ENCODE measurements around the gene ATP13A2. TPM values are rescaled to one million over a fixed set of nuclear protein-coding genes. Genes with fewer than 3 reads are reported as not detected.

The ATP13A2 gene
- total and polyA plus RNA-seq, 10 donors = 13.7 to 83.9 (median 55.5) TPM

- DNase-seq = no peak
- intact Hi-C loops (cut with DNase I; ENCODE audit: low total_unique reads) = no loop called here
- H3K27ac ChIP-seq = no peak overlapping the region
- H3K36me3 ChIP-seq = peaks cover 0 to 100% (median 87%) of the 10 kb centered on the region in 6 donors
- H3K4me3 ChIP-seq = no peak overlapping the region
- TF ChIP-seq POLR2AphosphoS5 (IDR thresholded peaks at IDR 0.05) = peak in 1 of 3 donors; percentile 18
- no peak for TF ChIP-seq POLR2A (IDR thresholded peaks at IDR 0.05)
- H3K9me3 ChIP-seq = no peaks in the 10 kb centered on the region
- 90 to 98% (median 91%) methylated on average over 9 to 12 of the region's 12 CpGs for WGBS, 5 donors
- no peaks in the 10 kb centered on the region for H3K27me3 ChIP-seq (replicated peaks in 1 of 7)
- H3K4me1 ChIP-seq = no peaks in the 10 kb centered on the region
These were observed 19.6 kb downstream of the ATP13A2 start for GRCh38 chr1:16992102-16992501.

GRCh38 chr1:16991571-16991970 lies 20.2 kb downstream of the ATP13A2 start:
- intact Hi-C loops (cut with DNase I; ENCODE audit: low total_unique reads) = no loop called here

GRCh38 chr1:16989676-16990391 lies 21.9 kb downstream of the ATP13A2 start:
- Histone ChIP-seq H3K4me3 (no peak overlapping the region), H3K9me3 (no peaks in the 10 kb centered on the region), H3K4me1 (no peaks in the 10 kb centered on the region), H3K36me3 (peaks cover 0 to 100% (median 83%) of the 10 kb centered on the region in 6 donors), H3K27me3 (replicated peaks in 1 of 7) (no peaks in the 10 kb centered on the region), H3K27ac (no peak overlapping the region)
- DNase-seq = no peak
- TF ChIP-seq POLR2AphosphoS5 (IDR thresholded peaks at IDR 0.05) = peak in 1 of 3 donors; percentile 46
- TF ChIP-seq, protein P1, sequence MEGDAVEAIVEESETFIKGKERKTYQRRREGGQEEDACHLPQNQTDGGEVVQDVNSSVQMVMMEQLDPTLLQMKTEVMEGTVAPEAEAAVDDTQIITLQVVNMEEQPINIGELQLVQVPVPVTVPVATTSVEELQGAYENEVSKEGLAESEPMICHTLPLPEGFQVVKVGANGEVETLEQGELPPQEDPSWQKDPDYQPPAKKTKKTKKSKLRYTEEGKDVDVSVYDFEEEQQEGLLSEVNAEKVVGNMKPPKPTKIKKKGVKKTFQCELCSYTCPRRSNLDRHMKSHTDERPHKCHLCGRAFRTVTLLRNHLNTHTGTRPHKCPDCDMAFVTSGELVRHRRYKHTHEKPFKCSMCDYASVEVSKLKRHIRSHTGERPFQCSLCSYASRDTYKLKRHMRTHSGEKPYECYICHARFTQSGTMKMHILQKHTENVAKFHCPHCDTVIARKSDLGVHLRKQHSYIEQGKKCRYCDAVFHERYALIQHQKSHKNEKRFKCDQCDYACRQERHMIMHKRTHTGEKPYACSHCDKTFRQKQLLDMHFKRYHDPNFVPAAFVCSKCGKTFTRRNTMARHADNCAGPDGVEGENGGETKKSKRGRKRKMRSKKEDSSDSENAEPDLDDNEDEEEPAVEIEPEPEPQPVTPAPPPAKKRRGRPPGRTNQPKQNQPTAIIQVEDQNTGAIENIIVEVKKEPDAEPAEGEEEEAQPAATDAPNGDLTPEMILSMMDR (IDR thresholded peaks at IDR 0.05 in 8 of 11, conservative IDR thresholded peaks at IDR 0.05 in 3 of 11) = no peak
- 93 to 98% (median 96%) methylated on average over 17 to 22 of the region's 22 CpGs for WGBS, 5 donors
- intact Hi-C loops (cut with DNase I; ENCODE audit: low total_unique reads) = no loop called here

More at GRCh38 chr1:16991571-16991970, 20.2 kb downstream of the ATP13A2 start:
- WGBS, 5 donors = 87 to 98% (median 97%) methylated on average over 8 to 12 of the region's 12 CpGs
- no peak for DNase-seq
- Histone ChIP-seq H3K27ac (no peak overlapping the region), H3K4me3 (no peak overlapping the region), H3K9me3 (no peaks in the 10 kb centered on the region), H3K36me3 (peaks cover 0 to 100% (median 88%) of the 10 kb centered on the region in 6 donors), H3K27me3 (replicated peaks in 1 of 7) (no peaks in the 10 kb centered on the region), H3K4me1 (no peaks in the 10 kb centered on the region)
- TF ChIP-seq POLR2AphosphoS5 (IDR thresholded peaks at IDR 0.05) (no peak), POLR2A (IDR thresholded peaks at IDR 0.05) (no peak)
- TF ChIP-seq, protein P1 (IDR thresholded peaks at IDR 0.05 in 8 of 11, conservative IDR thresholded peaks at IDR 0.05 in 3 of 11) = no peak

GRCh38 chr1:16988210-16988609 lies 23.5 kb downstream of the ATP13A2 start:
- WGBS, 5 donors = 74 to 99% (median 94%) methylated on average over 4 to 13 of the region's 13 CpGs
- DNase-seq = no peak
- intact Hi-C loops (cut with DNase I; ENCODE audit: low total_unique reads) = no loop called here
- H3K4me1 ChIP-seq = no peaks in the 10 kb centered on the region
- H3K4me3 ChIP-seq = no peak overlapping the region
- H3K27ac ChIP-seq = no peak overlapping the region
- TF ChIP-seq POLR2A (IDR thresholded peaks at IDR 0.05) (no peak), POLR2AphosphoS5 (IDR thresholded peaks at IDR 0.05) (peak in 1 of 3 donors; percentile 15)
- H3K9me3 ChIP-seq = no peaks in the 10 kb centered on the region
- peaks cover 0 to 89% (median 75%) of the 10 kb centered on the region in 6 donors for H3K36me3 ChIP-seq
- no peaks in the 10 kb centered on the region for H3K27me3 ChIP-seq (replicated peaks in 1 of 7)

- no peak for TF ChIP-seq POLR2A (IDR thresholded peaks at IDR 0.05)
- TF ChIP-seq, protein P1 (IDR thresholded peaks at IDR 0.05 in 8 of 11, conservative IDR thresholded peaks at IDR 0.05 in 3 of 11) = peak in 1 of 11 experiments; percentile 25
- Histone ChIP-seq H3K36me3 (peaks cover 0 to 76% (median 64%) of the 10 kb centered on the region in 6 donors), H3K4me3 (no peak overlapping the region), H3K4me1 (no peaks in the 10 kb centered on the region), H3K27me3 (replicated peaks in 1 of 7) (peaks cover 0 to 10% (median 0%) of the 10 kb centered on the region in 7 donors), H3K27ac (no peak overlapping the region), H3K9me3 (no peaks in the 10 kb centered on the region)
- 79 to 94% (median 89%) methylated on average over 14 to 16 of the region's 16 CpGs for WGBS, 5 donors
- intact Hi-C loops (cut with DNase I; ENCODE audit: low total_unique reads) = no loop called here
- DNase-seq = no peak
These were observed 24.8 kb downstream of the ATP13A2 start for GRCh38 chr1:16986962-16987361.

Measured in spleen (tissue), 11 donors.